Stimulated activated CD8-positive, alpha-beta memory T cell treated with anti-CD3 and anti-CD28 coated beads, Interleukin-7, amount 100 ng/mL, for 4 hours (primary cell): ENCODE measurements around the gene PABPN1.
A peak's percentile ranks its signal among the peaks of the same experiment; 100 is the strongest.
"Not testable (repeated sequence)": the region's sequence is repeated elsewhere in the genome, so short reads cannot be mapped to it uniquely, and the experiment has no call there.

ENCODE experiments used
- DNase-seq, 2 donors: peaks; one replicate each; pipeline ENCODE4 v3.0.0-alpha.2; 2020; ENCODE audit warnings: low read depth in 2 of 2

The PABPN1 gene, protein sequence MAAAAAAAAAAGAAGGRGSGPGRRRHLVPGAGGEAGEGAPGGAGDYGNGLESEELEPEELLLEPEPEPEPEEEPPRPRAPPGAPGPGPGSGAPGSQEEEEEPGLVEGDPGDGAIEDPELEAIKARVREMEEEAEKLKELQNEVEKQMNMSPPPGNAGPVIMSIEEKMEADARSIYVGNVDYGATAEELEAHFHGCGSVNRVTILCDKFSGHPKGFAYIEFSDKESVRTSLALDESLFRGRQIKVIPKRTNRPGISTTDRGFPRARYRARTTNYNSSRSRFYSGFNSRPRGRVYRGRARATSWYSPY

DNA sequence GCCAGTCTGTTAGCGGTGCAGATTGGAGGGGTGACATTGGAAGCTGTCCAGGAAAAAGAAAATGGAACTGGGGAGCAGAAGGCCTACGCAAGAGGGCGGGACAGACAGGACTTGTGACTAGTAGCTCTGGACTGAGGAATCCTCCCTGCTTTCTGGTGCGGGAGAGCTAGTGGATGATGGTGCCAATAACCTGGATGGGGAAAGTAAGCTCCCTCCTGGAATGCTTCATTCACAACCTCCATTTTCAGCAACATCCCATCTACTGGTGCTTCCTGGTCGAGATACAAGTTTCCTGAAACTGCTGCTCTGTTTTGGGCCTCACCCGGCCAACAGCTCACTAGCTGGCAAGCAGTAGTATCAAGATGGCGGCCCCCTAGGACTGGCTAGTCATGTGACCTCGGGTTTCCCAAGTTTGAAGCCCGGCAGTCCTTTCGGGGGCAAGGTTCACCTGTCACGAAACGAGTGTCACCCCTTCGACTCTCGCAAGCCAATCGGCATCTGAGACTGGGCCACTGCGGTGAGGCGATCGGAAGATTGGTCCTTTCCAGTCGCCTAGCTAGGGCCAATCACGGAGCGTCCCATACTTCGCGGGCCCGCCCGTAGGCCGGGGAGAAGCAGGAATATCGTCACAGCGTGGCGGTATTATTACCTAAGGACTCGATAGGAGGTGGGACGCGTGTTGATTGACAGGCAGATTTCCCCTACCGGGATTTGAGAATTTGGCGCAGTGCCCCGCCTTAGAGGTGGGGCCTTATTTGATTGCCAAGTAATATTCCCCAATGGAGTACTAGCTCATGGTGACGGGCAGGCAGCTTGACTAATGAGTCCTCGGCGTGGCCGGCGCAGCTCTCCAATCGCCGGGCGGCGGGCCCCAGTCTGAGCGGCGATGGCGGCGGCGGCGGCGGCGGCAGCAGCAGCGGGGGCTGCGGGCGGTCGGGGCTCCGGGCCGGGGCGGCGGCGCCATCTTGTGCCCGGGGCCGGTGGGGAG lies at the start of gene PABPN1:
Gene PABPN1 (plus strand): TSS at position 874 of the 988 bp plus-strand sequence. CDS start 13 bp downstream, at position 887.
- DNase-seq: peak; percentile 96 to 99

DNA sequence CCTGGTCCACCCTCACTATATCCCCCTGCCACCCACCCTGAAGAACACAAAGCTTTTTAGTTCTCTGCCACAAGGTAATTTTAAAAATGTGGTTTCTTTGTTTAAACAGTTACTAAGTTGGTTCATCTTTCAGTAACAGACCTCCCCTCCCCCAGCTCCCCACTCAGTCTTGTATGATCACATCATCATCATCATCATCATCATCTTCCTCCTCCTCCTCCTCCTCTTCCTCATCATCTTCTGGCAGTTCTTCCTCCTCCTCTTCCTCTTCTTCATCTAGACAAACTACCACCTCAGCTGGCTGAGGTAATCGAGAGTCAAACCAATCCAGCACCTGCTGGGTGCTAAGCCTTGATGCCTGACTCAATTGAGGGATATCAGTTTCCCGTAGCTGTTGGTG lies 45.8 kb upstream of the PABPN1 start:
- DNase-seq: no peak

DNA sequence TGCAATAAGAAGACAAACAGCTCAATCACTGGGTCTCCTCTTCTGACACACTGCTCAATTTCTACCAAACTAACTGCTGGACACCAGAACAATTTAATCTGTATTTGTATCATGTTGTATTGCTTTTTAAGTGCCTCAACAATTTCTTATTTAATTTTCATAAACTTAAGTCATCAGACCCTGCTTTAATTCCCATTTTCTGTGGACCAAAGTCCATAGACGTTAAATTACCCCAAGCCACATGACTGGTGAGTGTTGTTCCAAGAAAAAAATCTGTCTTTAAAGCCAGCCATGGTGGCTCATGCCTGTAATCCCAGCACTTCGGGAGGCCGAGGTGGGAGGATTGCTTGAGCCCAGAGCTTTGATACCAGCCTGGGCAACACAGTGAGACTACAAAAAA lies 44.1 kb upstream of the PABPN1 start:
- DNase-seq: no peak

DNA sequence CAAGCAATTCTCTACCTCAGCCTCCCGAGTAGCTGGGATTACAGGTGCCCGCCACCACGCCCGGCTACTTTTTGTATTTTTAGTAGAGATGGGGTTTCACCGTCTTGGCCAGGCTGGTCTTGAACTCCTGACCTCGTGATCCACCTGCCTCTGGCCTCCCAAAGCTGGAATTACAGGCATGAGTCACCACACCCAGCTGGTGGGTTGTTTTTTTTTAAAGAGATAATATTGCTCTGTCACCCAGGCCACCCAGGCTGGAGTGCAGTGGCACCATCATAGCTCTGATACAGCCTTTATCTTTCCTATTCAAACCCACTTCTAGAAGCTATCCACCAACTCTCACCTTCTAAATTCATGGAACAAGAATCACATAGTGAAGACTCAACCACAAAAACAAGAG lies 43.3 kb upstream of the PABPN1 start:
- not testable (repeated sequence) for DNase-seq

DNA sequence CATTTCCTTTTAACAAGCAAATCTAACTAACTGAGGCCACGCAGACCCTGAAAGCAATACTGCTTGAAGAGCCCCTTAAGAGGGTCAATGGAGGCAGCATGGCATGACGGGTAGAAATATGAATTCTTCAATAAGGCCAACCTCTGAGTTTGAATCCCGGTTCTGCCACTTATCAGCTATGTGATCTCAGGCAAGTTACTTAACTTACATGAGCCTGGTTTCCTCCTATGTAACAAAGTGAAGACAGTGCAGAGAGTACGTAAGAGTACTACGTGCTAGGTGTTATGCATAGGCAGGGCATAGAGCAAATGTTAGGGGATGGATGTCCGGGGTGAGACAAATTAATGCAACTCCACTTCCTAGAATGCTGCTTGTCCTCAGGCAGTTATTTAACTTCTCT lies 40.0 kb upstream of the PABPN1 start:
- DNase-seq: no peak

DNA sequence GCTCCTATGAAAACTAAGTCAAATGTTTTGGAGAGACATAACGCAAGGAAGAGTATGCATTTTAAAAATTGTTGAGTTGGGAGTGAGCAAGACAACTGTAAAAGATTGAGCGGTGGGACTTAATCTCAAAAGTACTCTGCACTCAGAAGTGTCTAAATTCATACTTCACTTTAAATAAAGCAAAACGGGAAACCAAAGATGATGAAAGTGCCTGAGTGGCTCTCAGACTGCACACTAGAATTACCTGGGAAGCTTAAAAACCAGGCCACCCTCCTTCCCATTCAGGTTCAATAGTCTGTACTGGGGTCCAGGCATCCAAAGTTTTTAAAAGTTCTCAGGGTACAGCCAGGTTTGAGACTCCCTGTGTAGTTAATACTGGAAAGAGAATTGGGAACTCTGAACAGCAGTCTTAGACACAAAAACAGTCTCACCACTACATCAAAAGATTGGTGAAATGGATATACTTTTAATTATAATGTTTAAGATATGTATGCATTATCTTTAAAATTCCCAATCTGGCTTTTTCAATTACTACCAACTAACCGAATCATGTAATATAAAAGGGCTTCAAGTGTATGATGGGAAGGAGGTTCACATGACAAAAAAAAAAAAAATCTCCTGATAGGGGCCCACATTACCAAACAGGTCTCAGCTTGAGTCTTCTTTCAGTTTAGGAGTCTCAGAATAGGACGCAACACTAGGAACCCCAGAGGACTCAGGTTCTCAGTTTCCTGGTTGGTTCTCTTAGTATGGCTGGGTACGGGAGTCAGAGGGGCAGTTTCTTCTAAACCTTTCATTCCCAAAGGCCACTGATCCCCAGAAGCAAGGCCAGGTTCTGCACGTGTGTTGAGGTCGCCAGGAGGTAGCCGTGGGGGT lies 36.4 kb upstream of the PABPN1 start:
- DNase-seq: no peak

DNA sequence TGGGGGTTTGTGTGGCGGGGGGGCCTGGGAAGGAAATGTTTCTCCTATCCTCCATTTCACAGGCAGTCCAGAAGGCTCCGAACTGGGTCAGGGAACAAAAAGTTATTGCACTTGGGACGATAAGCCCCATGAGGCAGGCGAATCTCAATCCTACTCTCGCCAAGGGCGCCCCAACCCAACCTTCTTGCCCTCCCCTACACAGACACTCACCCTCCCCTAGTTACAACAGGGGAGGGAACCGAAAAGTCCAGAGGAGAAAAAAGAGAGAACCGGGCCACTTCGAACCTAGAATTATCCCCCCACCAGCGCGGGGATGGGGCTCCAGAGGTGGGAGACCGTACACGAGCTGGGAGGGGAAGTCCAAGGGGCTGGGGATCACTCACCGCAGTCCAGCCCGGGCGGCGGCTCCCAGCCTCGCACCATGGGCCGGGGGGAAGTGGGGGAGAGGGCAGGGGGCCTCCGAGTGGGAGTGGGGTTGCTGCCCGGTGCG lies 35.7 kb upstream of the PABPN1 start:
- DNase-seq: no peak

DNA sequence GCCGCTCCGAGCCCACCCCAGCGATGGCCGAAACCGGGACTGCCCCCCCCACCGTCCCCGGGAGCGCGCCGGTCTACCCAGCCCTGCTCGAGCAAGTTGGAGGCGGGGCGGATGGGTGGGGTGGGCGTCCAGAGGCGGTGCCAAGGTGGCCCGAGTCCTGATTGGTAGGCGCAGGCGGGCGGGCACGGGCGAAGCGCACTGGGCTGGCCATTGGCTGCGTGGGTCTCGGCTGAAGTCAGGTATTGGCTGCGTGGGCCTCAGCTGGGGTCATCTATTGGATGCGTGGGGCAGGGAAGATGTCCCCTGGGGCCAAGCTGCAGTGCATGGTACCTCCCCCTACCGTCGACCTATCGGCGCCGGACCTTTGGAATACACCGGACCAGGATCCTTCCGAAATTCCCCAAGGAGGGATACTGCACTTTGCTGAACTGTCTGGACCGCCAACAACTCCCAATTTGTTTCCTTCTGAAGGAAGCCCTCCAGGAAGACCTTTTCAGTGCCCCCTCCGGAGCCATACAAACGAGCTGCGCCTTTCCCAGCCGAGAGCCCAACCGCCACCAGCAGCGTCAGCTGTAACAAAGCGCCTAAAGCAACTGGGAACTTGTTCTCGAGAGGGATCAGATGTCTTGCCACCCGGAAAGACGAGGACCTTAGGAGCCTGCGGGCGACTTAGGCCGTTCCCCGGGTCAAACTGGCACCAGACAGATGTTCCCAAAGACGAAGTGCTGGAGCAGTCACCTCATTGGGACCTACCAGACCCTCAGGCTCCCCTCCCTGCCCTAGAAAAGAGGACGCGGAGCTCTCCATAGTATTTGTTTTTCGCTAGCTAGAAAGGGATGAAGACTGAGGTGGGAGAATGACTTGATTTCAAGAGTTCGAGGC lies 35.0 kb upstream of the PABPN1 start, which contains the start of gene HOMEZ:
Gene HOMEZ (minus strand): TSS at position 113 of the 882 bp plus-strand sequence. CDS start 180 bp downstream, outside the sequence.
- peak; percentile 95 to 98 for DNase-seq

DNA sequence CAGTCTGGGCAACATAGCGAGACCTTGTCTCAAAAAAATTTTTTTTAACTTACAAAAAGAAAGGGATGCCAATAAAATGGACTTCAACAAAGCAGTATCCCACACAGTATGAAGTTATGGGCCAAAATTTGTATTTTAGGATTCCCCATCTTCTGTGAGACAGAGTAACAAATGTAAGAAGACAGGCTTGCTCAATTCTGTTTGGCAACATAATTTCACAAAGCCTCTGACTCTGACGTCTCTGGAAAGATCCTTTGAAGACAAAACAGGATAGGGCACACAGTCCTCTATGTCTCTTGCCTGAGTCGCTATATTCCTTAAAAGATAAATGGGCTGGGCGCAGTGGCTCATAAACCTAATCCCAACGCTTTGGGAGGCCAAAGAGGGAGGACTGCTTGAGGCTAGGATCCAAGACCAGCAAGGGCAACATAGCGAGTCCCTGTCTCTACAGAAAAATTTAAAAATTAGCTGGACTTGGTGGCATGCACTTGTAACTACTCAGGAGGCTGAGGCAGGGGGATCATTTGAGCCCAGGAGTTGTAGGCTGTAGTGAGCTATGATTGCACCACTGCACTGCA lies 34.3 kb upstream of the PABPN1 start:
- no peak for DNase-seq

DNA sequence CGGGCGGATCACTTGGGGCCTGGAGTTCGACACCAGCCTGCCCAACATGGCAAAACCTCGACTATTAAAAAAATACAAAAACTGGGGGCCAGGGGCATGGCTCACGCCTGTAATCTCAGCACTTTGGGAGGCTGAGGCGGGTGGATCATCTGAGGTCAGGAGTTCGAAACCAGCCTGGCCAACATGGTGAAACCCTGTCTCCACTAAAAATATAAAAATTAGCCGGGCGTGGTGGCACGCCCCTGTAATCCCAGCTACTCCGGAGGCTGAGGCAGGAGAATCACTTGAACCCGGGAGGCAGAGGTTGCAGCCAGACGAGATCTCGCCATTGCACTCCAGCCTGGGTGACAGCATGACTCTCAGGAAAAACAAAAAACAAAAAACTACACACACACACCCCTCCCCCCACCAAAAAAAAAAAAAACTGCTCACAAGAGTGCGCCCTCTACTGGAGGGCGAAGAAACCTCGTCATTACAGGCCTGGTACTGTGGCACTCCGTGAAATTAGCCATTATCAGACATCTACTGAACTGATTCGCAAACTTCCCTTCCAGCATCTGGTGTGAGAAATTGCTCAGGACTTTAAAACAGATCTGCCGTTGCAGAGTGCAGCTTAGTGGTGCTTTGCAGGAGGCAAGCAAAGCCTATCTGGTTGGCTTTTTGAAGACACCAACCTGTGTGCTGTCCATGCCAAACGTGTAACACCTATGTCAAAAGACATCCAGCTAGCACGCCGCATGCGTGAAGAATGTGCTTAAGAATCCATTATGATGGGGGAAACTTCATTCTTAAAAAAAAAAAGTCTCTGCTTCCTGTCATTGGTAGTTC lies 26.3 kb upstream of the PABPN1 start:
- DNase-seq: peak; percentile 10 to 24

DNA sequence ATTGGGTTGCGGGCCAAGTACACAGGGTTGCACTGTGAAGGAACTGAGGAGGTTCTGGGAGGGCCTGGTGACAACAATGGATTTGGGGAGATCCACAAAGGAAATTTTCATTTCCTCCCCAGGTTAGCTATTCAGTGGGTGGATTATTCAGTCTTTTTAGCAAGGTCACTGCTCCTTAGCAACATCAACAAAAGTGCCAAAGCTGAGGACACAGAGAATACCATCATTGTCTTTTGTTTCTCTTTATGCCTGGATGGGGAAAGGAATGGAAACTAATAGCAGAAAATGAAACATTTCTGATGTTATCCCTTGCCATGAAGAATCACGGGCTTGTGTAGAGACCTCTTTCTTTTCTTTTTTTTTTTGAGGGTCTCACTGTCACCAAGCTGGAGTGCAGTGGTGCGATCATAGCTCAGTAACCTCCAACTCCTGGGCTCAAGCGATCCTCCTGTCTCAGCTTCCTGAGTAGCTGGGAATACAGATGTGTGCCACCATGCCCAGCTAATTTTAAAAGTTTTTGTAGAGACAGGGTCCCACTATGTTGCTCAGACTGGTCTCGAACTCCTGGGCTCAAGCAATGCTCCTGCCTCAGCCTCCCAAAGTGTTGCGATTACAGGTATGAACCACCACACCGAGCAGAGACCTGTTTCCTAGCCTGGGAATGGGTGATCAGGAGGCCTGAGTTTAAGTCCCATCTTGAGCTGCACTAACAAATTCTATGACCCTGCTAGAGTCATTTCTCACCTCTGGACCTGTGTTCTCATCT lies 25.1 kb upstream of the PABPN1 start:
- no peak for DNase-seq

DNA sequence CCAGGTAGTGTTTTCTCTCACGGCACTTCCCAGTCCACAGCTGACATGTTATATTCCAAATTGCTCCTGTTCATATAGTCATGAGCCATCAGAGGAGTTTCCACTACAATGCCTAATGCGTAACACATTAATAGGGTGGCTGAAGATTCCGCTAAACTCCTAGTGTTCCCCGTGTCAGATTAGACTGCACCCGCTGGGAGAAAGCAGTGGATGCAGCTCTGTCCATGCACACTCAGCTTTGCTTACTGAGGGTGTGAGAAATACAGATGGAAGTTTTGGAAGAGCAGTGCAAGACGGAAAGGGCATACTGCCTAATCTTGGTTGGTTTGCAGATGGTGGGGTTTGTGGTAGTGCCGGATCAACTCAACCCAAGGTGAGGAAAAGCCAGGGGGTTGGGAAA lies 24.2 kb upstream of the PABPN1 start:
- DNase-seq: no peak

DNA sequence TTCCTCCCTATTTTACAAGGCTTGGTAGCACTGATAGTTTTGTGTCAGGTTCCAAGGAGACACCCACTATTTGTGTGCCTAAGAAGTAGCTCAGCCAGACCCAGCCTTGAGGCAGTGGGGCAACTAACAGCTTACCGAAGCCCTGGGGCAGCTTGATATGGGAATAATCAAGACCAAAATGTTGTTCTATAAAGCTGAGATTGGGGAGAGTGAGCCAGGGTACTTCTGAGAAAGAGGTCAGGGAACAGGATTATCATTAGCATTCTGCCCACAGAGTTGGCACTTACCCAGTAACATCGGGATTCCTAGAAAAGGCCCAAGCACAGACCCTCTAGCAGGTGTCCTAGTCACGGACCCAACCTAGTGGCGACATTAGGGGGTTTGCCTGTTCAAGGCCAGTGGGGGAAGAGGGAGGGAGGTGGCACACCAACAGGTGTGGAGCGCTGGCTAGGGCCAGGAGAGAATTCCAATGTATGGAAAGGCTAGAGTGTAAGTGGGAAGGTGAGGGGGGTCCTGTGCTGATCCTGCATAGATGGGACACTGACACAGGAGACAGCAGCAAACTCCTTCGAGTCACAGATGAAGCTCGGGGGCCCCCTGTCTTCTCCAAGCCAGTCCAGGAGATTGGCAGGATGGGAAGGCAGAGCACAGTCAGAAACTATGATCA lies 23.5 kb upstream of the PABPN1 start:
- no peak for DNase-seq

DNA sequence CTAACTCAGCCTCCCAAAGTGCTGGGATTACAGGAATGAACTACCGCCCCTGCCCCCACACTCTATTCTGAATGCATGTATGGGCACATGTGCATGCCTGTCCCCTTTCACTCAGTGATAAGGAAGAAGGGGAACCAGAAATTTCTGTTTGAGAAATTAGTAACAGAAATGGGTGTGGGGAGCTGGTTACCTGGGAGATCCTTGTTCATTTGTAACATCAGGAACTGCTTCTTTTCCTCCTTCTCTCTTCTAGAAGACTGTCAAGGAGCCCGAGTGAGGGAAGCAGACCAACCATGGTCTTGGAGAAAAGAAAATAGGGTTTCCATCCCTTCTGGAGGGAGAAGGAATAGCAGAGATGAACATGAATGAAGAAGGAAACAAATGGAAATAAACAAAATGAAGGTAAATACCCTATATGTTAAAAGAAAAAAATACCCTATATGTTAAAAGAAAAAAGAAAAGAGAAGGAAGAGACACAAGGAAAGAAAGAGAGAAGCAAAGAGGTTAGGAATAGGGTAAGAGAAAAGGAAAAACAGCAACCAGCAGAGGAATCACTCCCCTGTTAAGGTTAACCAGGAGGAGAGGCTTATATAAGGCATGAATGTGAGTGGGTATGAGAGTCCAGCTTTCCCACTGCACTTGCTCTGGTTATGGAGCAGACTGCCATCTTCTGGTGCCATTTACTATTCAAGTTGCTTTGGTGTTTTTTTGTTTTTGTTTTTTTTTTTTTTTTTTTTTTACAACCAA lies 21.9 kb upstream of the PABPN1 start:
- no peak for DNase-seq

DNA sequence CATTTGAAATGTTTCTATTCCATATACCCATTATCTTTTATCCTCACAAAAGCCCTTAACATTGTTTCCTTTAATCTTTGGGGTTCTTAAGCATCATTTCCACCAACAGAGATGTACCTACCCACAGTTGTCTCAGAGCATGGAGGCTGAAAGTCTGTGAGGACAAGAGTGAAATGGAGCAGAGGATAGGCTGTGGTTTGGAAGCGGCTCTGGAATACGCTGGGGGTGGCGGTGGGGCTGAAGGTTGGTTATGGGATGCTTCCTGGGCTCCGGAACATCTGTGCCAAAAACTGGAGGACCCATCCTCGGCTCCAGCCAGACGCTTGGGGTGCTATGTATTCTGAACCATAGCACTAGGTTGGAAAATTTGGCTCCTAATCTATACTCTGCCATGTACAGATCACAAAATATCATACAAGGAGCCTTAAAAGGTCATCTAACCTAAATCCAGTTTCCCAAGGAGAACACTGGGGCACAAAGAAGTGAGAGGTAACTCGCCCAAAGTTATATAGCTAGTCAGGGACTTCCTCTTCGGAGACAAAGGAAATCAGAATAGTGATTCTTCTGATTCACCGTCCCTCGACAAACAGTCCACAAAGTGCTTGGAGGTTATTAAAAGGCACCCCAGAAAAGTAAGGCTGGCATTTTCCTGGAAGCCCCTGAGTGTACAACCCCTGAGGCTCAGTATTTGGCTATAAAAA lies 21.1 kb upstream of the PABPN1 start:
- DNase-seq: no peak

DNA sequence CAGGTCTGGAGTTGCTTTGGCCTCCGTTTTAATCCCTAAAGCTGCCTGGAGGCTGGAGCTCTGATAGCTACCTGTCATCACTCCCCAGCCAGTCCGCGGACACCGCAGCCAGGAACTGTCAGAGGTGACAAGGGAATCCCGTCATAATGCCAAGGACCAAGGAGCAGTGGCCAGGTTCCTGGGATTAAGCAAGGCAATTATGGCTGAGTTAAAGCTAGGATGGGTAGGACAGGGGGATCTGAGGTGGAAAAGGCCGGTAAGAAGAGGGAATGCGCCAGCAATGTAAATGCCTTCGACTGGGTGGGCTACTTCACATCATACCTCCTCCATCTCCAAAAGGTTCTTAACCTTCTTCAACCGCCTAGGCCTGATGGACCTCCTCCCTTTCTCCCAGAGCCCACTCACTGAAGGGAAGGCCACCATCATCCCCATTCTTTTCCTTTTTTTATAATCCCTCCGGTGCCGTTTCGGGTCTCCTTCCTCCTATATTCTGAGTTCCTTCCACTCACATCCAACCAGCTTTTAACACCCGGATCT lies 20.5 kb upstream of the PABPN1 start:
- DNase-seq: no peak
